OCI-LY3 (cell line): Measurements from ENCODE around the gene EIF4E1B.

Experiments
- CTCF ChIP-seq: fragments of 200-600, 300-600 bp; sonication (generic); IDR thresholded peaks from 2 replicates; pipeline ENCODE4 v1.5.1; 2014; ENCODE audit warnings: antibody characterized with exemption, low read length, low read depth
- EZH2phosphoT487 ChIP-seq: fragments of 200-600 bp; shearing (Covaris generic); IDR thresholded peaks from 2 replicates; pipeline ENCODE4 v1.6.1; 2018; ENCODE audit warnings: antibody characterized with exemption, mixed run types, low read depth

DNA sequence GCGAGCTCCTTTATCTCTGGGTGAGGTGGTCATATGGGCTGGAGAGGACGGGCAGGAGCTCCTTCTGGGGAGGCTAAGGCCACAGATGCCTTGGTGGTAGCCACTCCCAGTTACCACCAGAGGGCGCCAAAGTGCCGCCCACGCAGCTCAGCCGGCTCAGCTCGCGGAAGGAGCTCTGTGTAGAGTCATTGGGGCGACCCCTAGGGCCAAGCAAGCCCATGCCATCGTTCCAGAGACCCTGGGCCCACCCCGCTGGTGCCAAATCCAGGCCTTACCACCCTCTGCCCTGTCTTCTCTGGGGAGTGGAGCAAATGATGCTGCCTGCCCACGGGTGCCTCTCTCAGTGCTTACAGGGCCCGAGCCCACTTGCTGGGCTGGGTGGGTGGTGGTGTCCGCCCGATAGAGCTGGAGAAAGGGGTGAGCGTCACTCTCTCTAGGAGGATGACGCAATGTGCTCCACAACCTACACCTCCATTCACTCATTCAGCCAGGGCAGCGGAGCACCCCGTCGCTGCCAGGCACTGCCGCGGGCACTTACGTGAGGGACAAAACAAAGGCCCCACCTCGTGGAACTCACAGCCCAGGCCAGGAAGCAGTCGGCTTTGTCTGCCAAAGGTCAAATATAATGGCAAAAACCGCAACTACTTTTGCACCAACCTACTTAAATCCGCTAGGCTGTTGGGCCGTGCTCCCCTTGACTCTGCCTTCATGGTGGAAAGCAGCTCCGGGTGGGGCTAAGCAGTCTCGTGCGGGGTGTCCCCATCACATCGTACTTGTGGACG, 30.6 kb downstream of the EIF4E1B start:
- TF ChIP-seq EZH2phosphoT487 (no peak), CTCF (peak; percentile 95)
